Subcutaneous preadipocyte (primary cell): ENCODE results near the gene NME8. TPM values are rescaled to one million over a fixed set of nuclear protein-coding genes. Genes with fewer than 3 reads are reported as not detected.

ENCODE experiments used
- total RNA-seq: library from RNA; depleted of rRNA; stranded (reverse); fragments of >200 nt; gene quantifications from 2 replicates; pipeline ENCODE4 v1.2.3, GENCODE V29; 2012

Gene NME8, protein sequence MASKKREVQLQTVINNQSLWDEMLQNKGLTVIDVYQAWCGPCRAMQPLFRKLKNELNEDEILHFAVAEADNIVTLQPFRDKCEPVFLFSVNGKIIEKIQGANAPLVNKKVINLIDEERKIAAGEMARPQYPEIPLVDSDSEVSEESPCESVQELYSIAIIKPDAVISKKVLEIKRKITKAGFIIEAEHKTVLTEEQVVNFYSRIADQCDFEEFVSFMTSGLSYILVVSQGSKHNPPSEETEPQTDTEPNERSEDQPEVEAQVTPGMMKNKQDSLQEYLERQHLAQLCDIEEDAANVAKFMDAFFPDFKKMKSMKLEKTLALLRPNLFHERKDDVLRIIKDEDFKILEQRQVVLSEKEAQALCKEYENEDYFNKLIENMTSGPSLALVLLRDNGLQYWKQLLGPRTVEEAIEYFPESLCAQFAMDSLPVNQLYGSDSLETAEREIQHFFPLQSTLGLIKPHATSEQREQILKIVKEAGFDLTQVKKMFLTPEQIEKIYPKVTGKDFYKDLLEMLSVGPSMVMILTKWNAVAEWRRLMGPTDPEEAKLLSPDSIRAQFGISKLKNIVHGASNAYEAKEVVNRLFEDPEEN
- total RNA-seq: not detected in 2 replicates

DNA sequence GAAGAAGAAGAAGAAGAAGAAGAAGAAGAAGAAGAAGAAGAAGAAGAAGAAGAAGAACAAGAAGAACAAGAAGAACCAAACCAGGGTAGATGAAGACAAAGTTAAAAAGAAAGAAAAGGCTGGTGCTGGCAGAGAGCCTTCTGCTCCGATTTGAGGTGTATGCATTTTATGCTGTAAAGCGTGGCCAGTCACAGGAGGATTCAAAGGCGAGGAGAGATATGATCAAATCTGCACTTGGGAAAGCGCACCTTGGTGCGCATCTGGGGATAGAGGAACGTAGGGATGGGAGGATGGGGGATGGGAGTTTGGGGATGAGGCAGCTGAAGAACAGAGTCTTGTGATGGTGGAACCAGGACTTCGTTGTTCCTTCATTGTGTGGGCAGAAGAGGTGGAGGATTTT is at the start of gene NME8:
NME8 (plus strand) TSS at position 301 of the 400 bp plus-strand sequence. CDS start 1,670 bp downstream, outside the sequence.

DNA sequence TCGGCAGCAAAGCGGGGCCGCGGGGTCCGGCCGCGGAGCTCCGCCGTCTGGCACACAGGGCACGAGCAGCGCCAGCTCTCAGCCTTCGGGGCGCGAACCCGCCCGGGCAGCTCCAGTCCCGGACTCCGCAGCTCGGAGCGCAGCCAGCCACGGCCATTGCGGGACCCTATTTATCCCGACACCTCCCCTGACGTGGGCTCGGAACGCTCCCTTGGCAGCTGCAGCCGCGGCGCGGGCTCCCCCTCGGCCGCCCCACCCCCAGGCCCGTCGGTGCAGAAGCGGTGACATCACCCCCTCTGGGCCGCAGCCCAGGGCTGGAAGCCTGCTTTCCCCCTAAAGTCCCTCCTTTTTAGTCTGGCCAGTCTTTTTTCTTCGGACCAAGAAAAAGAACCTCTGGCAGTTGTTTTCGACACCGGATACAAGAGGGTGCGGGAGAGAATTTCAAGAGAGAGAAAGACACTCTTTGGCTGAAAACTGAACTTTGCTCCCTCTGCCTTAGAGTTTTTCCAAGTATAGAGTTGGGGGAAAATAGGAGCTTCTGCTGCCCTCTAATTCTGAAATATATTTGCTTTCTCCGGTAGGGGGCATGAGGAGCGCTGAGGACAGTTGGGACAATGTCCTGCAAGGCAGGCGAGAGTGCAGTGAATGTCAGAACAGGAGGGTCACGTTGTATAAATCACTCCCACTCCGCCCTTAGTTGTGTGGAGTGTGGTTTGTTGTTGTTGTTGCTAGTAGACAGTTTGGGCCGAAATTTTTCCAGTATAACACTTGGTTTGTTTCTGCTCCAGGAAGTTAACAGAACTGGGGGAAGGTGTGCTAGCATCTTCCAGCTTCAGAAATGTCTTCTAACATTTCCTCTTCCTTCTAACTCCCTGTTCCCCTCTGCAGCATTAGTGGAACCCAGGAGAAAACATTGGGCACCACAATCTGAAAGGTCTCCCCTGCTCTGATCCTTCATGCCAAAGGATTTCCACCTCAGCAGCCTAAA is 68.6 kb downstream of the NME8 start, which contains the start of gene SFRP4:
SFRP4 (minus strand) TSS at position 145 of the 988 bp plus-strand sequence. CDS start 280 bp downstream, outside the sequence.

DNA sequence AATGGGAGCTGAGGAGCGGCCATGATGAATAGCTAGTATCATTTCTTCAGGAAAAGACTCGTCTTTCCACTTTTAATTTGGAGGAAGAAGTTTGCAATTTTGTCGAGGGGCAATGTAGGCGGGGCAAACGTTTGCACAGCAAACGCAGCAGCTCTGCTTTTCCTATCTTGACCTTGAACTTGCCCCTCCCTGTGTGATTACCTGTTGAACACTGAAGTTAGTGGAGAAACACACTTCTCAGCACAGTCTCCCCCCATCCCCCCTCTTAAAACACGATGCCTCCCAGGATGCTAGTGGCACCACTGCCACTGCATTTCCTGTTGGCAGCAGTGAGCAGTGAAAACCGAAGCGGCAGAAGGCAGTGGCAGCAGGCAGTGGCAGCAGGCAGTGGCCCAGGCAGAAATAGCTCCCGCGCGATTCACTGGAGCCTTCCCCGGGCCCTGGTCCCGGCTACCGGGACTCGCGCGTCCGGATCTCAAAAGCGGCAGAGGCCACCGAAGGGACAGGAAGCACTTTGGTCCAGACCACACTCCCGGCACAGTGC is 72.0 kb downstream of the NME8 start, which contains the start of gene EPDR1:
EPDR1 (plus strand) TSS at position 336 of the 544 bp plus-strand sequence. CDS start 300 bp downstream, outside the sequence.

Other genes with a start within 250 kb of the NME8 start
- gene GPR141, start 164.8 kb upstream of the NME8 start, total RNA-seq: not detected in 2 replicates
- gene SFRP4, start 68.2 kb downstream of the NME8 start, total RNA-seq: under 0.01 and 0.37 TPM in 2 replicates
- gene EPDR1, start 72.0 kb downstream of the NME8 start, total RNA-seq: 15.1 and 19.1 TPM in 2 replicates